ENCODE data around the gene UBE2J2.

The UBE2J2 gene

DNA sequence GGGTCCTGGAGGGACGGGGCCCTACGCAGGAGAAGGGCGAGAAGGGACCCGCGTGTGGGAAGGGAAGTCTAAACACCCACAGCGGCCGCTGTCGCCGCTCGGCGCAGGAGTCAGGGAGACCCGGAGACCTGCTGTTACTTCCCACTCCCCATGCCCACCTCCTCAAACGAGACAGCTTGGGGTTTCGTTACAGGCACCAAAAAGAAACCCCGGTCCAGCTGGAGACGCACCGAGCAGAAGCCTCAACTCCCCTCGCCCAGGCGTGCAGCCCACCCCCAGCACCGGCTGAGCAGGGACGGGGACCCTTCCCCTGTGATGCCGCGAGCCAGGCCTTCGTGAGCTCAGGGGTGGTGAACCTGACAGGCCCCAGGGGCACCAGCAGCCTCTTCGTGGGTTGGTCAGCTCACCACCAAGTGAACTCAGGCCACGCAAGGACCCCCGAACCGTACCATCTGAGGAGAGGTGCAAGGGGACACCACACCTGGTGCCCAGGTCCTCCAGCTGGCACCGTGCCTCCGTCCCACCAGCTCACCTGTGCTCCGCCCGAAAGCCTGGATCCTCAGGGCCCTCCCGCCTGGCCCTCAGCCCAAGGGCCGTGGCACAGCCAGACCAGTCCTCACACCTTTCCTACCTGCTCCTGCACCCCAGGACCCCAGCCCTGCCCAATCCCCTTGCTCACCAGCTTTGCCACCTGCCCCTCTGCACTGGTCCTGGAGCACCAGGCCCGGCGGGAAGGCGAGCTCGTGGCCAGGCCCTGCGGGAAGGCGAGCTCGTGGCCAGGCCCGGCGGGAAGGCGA, 46.9 kb downstream of the UBE2J2 start:
- DNase-seq (ENCODE audit: low read depth), result no peak

DNA sequence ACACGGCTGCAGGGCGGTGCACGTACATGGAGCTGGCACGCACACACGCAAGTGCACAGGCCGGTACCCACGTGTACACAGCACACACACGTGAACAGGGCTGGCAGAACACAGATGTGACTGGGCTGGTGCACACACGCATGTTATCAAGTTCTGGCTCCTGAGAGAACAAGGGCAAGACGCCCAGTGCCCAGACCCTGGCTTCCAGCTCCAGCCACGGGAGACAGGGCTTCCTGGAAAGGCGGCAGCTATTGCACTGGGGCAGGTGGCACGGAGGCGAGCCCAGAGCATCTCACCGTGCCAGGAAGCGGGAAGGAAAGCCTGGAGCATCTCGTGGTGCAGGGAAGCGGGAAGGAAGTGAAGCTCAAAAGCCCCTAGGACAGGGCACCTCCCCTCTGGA, 47.7 kb downstream of the UBE2J2 start:
- DNase-seq (ENCODE audit: low read depth), result no peak

DNA sequence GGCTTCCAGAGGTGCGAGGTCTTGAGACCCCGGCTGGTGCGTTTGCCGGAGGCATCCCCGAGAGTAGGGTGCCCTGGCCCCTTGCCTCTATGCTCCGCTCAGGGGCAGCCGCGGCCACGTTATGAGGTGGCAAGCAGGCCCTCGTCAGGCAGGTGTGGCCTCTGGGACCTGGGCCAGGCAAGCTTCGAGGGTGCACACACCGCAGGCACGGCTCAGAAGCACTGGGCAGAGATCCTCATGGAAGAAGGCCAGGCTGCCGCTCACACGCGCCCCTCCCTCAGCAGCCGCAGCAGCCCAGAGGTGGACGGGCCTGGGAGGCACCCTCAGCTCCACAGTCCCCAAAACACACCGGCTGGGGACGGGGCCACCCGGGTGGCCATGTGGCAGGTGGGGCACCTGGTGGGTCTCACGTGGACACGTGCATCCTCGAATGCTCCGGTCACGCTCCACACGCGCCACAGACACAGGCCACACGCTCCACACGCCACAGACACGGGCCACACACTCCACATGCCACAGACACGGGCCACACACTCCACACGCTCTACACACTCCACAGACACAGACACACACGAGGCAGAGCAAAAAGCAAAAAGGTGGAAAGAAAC, 48.3 kb downstream of the UBE2J2 start:
- DNase-seq (ENCODE audit: low read depth), result no peak

DNA sequence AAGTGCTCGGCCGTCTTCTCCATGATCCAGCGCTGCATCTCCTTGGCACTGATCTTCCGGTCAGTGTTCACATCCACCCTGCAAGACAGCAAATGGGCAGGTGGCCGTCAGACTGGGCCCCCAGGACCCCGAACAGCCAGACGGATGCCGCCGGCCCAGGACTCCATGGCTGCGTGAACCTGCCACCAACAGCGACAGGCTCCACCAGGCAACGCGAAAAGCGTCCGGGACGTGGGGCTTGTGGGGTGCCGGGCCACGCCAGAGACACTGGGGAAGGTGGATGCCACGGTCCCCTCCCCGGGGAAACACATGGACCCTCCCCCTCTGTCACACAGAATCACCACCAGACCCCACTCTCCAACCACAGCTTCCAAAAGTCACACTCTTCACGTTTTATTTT, 49.8 kb downstream of the UBE2J2 start:
- no peak for DNase-seq (ENCODE audit: low read depth)

DNA sequence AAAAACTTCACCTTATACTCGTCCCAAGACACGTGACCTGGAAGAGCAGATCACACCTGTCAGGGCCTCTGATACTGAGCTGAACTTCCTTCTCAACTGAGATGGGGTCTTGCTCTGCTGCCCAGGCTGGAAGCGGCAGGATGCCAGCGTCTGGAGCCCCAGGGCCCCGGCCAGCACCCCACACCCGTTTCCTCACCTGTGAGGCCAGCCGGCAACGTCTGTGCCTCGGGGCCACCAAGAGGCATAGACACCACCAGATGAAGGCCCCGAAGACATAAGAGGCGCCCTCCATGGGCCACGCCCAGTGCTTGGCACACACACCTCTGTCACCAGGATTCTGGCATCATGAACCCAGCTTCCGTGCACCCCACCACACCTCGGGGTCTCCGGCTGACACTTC, 50.3 kb downstream of the UBE2J2 start:
- DNase-seq (ENCODE audit: low read depth), result no peak

DNA sequence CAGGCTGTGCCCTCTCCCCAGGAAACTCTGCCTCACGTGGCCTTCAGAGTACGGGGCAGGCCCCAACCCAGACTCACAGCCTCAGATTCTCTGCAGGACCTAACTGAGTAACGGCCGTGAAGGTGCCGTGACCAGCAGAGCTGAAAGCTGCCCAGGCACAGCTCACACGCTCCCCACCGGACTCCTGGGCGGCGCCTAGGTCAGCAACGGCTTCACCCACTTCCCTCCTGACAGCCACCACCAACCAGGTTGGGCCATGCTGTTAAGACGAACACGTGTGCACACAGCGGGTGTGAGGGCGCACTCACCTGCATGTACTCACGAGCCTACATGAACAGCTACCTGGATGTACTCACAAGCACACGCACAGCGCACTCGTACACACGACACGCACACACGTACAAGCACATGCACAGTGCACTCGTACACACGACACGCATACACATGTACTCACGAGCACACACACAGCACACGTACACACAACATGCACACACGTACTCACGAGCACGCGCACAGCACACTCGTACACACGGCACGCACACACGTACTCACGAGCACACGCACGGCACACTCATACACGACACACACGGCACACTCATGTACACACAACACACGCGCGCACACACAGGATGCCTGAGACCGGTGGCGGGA, 51.0 kb downstream of the UBE2J2 start:
- DNase-seq (ENCODE audit: low read depth), result no peak

DNA sequence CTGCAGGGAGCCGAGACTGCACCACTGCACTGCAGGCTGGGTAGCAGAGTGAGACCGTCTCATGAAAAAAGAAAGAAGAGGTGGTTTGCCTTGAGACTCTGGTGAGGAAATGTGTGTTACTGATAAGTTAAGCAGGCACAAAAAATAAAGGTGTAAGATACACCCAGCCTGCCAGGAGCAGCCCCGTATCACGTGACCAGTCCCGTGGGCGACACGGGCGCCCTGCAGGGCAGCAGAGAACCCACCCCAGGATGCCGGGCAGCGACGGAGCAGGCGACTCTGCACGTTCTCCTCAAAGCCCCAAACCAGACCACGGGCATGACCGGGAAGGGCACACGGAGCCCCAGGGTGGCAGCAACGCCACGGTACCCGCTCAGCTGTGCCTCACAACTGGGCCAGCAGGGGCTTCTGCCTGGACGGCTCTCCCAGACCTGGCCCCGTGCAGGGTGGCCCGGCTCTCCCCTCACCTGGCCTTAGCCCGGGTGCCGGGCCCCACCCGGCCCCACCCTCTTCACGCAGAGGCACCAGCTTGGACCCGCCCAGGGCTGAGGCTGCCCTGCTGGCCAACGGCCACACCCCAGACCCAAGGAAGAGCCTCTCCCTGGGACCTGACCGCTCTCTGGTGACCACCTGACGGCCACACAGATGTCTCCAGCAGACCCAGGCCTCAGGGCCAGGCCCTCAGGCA, 51.6 kb downstream of the UBE2J2 start:
- no peak for DNase-seq (ENCODE audit: low read depth)

DNA sequence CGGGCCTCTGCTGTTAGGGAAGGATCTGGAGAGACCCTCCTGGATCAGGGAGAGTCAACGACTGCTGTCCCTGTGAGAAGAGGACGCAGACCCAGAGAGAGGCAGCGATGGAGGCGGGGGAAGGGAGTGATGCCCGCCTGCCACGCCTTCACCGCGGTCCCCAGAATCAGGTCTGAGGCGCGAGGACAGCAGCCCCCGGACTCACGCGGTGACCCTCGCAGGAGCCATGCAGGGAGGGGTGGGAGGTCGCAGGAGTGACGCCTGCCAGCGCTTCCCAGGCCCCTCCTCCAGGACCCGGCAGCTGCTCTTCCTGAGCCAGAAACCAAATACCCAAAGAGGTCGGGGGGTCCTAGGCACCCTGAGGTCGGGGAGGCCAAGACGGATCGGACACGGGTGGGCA, 53.5 kb downstream of the UBE2J2 start:
- DNase-seq (ENCODE audit: low read depth), result no peak

DNA sequence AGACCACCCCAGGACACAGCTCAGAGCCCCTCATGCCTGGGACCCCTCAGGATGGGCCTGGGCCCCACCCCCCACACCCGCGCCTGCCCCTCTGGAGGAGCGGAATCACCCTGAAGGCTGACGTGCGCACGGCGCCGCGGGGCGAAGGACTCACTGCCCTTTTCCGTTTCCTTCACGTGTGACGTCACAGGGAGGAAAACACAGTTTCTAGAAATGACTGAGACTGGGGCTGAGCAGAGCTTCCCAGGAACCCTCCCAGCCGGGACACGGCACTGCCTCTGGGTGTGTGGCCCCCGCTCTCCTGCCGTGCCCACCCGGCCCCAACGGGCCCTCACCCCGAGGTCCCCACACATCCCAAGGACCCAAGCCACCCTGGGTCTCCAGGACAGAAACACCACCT, 54.3 kb downstream of the UBE2J2 start:
- no peak for DNase-seq (ENCODE audit: low read depth)

DNA sequence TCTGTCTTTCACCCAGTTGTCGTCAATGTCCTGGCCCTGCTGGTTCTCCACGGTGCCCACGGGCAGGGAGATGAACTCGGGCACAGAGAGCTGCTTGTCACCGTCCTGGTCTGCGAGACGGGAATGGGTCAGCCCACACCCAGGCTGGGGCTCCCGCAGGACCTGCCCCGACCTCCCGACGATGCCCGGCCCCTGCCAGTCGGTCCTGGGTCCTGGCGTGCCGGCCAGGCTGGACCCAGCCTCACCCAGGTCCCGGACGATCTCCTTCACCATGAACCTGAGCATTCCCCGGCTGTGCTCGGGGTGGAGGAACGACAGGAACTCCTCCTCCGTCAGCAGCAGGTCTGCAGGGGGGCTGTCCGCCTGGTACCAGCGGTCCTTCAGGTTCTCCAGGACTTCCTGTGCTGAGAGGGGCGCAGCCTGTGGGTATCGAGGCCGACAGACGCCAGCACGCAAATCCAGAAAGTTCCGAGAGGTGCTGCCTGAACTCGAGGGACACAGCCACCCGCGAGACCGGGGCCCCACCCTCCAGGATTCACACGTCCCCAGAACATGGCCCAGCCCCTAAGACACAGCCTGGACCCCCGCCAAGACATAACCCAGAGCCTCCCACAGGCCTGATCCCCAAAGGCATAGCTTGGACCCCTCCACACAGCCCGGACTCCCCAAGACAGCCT, 55.0 kb downstream of the UBE2J2 start:
- no peak for DNase-seq (ENCODE audit: low read depth)

DNA sequence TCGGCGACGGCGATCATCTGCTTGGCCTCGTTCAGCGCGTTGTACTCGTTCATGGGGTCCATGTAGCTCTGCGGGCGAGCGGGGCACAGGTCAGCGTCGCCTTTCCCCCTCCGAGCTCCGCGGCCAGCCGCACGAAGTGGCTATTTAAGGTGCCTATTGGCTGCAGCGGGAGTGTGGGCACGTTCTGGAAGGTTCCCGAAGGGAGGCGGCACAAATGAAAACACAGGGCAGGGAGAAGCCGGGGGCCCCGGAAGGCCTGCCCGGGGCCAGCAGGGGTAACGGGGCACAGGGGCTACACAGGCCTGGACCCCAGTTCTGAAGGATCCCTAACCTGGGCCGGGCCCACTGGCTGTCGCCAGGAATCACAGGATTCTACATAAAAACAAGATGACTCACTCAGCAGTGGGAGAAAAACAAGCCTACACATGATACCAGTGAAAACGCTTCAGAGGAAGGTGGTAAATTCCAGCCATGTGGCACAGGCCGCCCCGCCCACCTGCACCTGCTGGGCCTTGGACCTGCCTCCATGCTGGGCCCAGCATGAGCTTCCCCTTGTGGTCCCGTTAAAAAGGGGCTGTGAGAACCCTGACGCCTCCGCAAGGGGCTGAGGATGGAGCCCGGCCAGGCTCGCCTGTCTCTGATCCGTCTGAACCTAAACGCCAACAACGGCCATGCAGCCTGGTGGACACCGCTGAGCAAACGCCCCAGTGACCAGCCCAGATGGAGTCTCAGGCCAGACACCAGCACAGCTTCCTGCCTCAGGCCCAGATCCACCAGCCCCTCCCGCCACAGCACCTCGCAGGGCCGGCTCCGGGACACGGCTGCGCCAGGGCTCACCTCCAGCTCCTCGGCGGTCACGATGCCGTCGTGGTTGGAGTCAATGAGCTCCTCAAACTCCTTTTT, 55.8 kb downstream of the UBE2J2 start:
- DNase-seq (ENCODE audit: low read depth), result no peak

DNA sequence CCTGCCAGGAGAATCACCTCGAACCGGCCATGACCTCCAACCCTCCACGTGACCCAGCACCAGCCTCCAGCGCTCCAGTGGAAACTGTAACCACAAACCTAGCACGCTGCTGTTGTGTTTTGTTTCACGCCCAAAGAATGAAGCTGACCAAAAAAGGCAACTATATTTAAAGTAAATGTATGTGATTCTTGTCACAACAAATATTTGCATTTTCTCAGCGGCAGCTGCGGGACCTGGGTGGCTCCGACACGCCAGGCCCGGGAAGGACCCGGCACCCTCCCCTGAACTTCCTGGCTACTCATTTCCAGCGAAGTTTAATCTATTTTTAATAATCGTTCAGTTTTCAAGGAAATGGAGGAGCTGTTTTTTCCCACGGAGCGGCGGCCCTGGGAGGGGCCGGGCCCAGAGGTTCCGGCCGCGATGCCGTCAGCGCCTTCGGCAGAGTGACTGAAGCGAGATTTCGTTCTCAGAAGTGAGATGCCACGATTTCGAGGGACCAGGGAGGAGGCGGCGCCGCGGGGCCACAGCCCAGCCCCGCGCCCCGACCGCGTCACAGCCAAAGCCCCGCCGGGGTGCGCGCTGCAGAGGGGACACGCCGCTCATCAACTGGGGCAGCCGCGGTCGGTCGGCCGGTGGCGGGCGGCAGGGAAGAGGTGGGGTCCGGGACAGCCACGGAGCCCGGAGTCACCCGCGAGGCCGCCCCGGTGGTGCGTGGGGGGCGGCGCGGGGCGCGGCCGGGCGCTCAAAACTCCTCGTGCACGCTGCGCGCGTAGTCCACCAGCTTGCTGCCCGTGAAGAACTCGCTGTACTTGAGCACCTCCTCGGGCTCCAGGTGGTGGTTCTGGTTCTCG, 56.7 kb downstream of the UBE2J2 start:
- DNase-seq (ENCODE audit: low read depth), result no peak

DNA sequence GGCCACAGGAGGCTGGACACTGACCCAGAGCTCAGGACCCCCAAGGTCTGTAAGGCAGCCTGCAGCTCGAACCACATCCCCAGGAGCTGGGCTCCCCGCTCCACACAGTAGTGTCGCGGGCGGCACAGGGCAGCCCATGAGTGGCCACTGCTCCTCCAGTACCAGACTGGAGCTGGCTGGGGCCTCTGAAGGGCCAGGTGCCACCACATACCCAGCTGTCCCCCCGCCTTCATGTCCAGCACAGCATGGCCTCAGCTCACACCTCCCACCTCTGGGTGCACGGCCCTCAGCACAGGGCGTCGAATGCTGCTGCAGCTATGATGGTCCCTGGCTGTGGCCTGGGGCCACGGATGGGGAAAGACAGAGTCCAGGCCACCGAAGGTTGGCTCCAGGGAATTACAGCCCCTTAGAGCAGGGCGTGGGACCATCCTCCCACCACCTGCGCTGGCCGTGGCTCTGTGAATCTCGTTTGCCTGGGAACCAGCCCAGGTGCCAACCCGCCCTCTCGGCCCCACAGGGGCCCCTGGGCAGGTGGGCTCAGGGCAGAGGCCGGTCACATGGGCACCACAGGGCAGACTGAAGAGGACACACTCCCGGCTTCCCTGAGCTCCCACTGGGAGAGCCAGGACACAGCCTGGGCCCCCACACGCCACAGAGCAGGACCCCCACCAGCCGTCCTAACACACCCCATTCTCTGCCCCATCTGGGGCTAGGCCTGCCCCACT, 57.6 kb downstream of the UBE2J2 start:
- no peak for DNase-seq (ENCODE audit: low read depth)

DNA sequence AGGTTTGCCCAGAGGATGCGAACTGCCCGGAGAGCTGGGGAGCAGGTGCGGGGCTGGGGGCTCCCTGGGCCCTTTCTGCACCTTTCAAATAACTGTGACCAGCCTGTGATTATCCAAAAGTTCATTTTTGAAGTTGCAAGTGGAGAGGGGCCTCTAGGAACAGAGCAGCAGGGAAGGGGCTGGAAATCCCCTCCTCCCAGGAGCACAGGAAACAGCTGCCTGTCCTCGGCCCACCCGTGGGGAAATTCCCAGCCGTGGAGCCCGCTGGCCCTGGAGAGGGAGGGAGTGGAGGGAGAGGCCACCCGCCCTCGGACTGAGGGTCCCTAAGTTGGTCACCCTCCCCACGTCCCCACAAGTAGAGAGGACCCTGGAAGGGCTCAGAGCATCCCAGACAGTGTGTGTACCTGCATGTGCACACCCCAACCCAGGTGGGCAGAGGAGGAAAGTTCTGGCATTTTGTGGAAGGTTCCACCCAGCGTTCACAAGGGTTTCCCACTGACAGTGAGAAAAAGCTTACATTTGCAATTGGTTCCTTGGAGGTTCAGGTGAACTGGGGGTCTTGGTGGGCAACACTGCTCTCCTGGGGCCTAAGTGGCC, 58.5 kb downstream of the UBE2J2 start:
- DNase-seq (ENCODE audit: low read depth), result no peak

DNA sequence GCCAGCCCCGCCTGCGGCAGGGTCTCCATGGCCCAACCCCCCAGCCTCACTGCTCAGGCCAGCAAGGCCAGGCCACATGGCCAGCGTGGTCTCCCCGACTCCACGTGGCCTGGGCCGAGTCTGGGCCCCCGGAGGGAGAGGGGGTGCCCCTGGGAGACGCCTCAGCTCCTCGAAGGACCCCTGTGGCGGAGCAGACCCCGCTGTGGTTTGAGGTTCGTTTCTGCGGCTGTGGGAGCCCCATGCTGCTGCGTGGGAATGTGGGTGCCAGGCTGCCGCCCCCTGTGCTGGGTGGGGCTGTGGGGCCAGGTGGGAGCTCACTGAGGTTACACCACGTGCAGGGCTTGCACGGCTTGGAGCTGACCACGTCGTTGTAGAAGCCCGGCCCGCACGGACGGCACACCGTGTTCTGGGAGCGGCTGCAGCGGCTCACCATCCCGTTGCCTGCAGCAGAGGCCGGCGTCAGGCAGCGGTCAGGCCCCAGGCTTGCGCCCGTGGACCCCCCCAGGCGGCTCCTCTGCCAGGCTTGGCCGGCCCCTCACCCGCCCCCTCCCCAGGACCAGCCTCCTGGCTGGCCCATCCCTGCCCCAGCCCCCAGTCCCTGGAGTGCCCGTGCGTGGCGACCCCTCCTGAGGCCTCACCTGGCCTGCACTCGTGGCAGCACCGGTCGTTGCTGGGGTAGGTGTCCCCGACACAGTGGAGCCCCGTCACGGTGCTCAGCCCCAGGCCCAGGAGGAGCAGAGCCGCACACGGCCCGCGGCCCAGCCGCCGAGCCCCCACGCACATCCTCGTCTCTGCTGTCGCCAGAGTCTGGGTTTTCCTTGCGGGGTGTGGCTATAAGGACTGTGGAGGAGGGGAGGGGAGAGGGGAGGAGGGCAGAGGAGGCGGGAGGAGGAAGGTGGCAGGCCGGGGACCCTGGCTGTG, 60.0 kb downstream of the UBE2J2 start, which contains the start of gene TNFRSF4:
TSS of gene TNFRSF4 (minus strand) at position 809 of the 921 bp plus-strand sequence. CDS start at position 783, 26 bp downstream.
- no peak for DNase-seq (ENCODE audit: low read depth)

DNA sequence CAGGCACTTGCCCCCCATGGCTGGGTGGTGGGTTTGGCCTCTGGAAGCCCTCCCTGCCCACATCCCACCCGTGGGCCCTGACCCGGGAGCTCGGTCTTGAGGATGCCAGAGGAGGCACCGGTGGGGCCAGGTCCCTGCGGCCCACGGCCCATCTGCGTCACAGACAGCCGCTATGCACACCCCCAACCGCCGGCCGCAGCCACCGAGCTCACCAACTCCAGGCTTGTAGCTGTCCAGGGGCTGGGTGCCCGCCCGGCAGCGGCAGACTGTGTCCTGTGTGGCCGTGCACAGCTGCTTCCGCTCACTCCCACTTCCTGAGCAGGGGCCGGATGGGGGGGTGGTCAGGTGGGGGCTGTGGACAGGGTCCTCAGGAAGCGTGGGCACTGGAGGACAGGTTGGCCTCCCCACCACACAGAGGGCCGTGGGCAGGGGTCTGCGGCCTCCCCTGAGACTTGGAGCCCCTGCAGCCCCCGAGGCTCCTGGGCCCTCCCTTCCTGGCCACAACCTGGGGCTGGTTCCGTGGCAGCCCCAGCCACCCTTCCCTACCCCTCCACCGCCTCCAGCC, 60.8 kb downstream of the UBE2J2 start:
- DNase-seq (ENCODE audit: low read depth), result no peak
